ENCODE data around the gene C15orf61.

The C15orf61 gene

DNA sequence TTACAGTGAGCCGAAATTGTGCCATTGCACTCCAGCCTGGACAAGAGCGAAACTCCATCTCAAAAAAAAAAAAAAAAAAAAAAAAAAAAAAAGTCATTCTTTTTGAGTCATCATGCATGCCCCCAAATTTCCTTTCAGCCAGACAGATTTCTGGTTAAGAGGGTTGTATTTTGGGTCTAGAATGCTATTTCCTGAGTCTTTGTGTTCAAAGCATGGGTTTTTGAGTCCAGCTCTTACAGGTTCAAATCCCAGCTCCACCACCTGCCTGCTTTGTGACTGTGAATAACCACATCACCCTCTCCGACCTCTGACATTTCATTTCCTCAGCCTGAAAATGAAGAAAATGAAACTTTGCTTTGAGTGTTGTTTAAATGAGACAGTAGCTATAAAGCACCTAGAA, 9.3 kb upstream of the C15orf61 start:
- in situ Hi-C loops (cut with HindIII; ENCODE audit: low pct_ligation_motif_present, low pct_unique_long_range_greater_than_20kb, low sequenced_read_pairs), result no loop called here
- DNase-seq, result no peak

GRCh38 chr15:67512140-67512539, 8.8 kb upstream of the C15orf61 start:
- no peak for DNase-seq
- in situ Hi-C loops (cut with HindIII; ENCODE audit: low pct_ligation_motif_present, low pct_unique_long_range_greater_than_20kb, low sequenced_read_pairs), result no loop called here

GRCh38 chr15:67512933-67513714, 7.8 kb upstream of the C15orf61 start:
- in situ Hi-C loops (cut with HindIII; ENCODE audit: low pct_ligation_motif_present, low pct_unique_long_range_greater_than_20kb, low sequenced_read_pairs), result no loop called here
- no peak for DNase-seq

- in situ Hi-C loops (cut with HindIII; ENCODE audit: low pct_ligation_motif_present, low pct_unique_long_range_greater_than_20kb, low sequenced_read_pairs), result no loop called here
- no peak for DNase-seq
These were observed 5.8 kb upstream of the C15orf61 start for GRCh38 chr15:67515090-67515489.

DNA sequence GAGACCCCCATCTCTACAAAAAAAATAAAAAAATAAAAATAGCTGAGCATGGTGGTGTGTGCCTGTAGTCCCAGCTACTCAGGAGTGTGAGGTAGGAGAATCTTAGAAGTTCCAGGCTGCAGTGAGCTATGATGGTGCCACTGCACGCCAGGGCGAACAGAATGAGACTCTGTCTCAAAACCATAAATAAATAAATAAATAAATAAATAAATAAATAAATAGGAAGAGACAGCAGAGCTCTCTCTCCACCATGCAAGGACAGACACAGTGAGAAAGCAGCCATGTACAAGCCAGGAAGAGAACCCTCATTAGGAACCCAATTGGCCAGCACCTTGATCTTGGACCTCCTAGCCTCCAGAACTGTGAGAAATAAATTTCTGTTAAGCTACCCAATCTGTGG, 5.4 kb upstream of the C15orf61 start:
- in situ Hi-C loops (cut with HindIII; ENCODE audit: low pct_ligation_motif_present, low pct_unique_long_range_greater_than_20kb, low sequenced_read_pairs), result no loop called here
- no peak for DNase-seq

GRCh38 chr15:67520321-67521028, 456 bp upstream of the C15orf61 start:
- in situ Hi-C loops (cut with HindIII; ENCODE audit: low pct_ligation_motif_present, low pct_unique_long_range_greater_than_20kb, low sequenced_read_pairs), result no loop called here
- peak; percentile 5 for DNase-seq

DNA sequence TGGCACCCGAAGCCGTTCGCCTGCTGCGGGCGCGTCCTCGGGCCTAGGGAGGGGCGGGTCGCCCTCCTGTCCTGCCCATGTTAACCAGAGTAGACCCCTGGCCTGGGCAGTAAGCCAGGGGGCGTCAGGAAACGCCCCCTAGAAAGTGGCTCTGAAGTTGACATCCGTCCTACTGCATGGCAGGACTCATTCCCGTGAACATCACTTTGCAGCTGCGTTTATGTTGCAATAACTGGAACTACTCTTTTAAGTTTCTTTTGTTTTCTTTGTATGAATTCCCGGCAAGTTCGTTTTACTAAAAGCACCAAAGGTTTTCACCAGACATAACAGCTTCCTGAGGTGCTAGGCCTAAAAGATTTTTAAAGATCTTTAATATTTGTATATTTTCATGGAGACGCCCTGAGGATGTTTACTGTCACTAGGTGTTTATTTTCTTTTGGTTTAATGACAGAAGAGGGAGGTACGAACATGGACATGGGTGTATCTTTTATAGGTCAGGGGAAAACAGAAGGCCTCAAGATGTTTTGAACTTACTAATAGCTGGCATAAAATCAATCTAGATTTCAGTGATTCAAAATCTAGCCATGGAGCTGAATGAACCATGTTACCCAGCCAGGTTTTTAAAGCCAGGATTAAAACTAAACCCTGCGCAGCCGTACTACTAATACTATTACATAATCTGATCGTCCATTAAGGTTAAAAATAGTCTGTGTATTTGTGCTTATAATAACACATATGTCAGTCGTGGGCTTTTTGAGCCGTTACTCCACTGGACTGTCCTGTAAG, 1.0 kb downstream of the C15orf61 start:
- in situ Hi-C loops (cut with HindIII; ENCODE audit: low pct_ligation_motif_present, low pct_unique_long_range_greater_than_20kb, low sequenced_read_pairs), result no loop called here

DNA sequence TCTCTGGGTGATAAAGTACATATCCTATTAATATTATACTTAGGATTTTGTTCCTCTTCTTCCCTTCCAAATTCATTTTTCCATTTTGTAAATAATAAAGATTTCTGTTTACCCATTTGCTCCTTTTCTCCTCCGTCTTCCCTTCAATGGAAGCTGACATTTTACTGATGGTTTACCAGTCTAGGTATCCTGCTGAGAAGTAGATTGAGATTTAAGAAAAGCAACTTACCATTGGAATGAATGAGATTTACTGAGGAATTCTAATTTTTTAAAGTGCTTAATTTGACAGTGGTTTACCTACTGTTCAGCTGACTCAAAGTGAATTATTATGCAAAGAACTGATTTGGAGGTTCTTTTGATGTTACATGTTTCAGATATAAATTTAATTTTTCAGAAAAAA, 2.4 kb downstream of the C15orf61 start:
- no peak for DNase-seq
- in situ Hi-C loops (cut with HindIII; ENCODE audit: low pct_ligation_motif_present, low pct_unique_long_range_greater_than_20kb, low sequenced_read_pairs), result no loop called here

More for the DNA sequence above, 1.0 kb downstream of the C15orf61 start:
- DNase-seq, result no peak

- in situ Hi-C loops (cut with HindIII; ENCODE audit: low pct_ligation_motif_present, low pct_unique_long_range_greater_than_20kb, low sequenced_read_pairs), result no loop called here
- DNase-seq, result no peak
These were observed 3.3 kb downstream of the C15orf61 start for GRCh38 chr15:67524235-67524634.

DNA sequence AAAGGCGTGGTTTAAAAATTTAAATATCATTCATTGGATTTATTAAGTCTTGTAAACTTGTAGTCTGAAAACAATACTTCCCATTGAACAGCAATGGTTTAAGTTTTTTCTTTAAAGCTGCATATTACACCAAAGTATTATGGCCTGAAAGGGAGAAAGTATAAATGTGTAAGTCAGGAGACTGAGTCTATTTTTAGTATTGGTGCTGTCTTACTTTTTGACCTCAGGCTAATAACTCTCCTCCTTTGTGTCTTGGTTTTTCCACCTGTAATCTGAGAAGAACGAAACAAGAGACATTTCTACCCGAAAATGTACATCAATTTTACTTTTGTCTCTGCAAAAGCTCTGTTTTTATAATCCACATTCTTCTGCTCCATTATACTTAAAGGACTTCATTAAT, 7.6 kb downstream of the C15orf61 start:
- no peak for DNase-seq
- in situ Hi-C loops (cut with HindIII; ENCODE audit: low pct_ligation_motif_present, low pct_unique_long_range_greater_than_20kb, low sequenced_read_pairs), result no loop called here

DNA sequence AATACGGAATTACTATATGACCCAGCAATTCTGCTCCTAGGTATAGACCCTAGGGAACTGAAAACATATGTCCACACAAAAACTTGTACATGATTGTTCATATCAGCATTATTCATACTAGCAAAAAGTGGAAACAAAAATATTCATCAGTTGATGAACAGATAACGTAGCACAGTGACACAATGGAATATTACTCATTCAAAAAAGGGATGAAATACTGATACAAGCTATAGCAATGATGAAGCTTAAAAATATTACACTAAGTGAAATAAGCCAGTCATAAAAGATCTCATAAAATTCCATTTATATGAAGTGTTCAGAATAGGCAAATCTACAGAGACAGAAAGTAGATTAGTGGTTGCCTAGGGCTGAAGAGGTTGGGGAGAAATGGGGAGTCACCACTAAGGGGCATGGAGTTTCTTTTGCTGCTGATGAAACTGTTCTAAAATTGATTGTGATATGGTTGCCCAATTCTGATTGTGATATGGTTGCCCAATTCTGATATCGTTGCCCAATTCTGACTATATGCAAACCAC, 10.5 kb downstream of the C15orf61 start:
- DNase-seq, result no peak
- in situ Hi-C loops (cut with HindIII; ENCODE audit: low pct_ligation_motif_present, low pct_unique_long_range_greater_than_20kb, low sequenced_read_pairs), result no loop called here

DNA sequence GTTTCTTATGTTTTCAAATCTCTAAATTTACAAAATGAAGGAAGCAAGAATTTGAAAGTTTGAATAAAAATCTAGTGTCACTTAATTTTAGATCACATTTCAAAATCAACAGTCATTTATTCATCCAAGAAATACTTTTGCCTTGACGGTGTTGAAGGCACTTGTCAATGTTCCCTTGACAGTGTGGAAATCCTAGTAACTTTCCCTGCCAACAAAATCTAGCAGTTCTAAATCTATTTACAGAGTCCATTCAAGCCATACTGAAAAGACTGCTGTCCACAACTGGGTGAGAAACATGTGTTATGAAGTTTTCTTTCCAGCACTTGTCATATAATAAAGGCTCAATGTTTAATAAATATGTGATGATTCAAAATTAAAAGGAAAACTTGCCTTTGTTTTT, 12.9 kb downstream of the C15orf61 start:
- no peak for DNase-seq
- in situ Hi-C loops (cut with HindIII; ENCODE audit: low pct_ligation_motif_present, low pct_unique_long_range_greater_than_20kb, low sequenced_read_pairs), result no loop called here

DNA sequence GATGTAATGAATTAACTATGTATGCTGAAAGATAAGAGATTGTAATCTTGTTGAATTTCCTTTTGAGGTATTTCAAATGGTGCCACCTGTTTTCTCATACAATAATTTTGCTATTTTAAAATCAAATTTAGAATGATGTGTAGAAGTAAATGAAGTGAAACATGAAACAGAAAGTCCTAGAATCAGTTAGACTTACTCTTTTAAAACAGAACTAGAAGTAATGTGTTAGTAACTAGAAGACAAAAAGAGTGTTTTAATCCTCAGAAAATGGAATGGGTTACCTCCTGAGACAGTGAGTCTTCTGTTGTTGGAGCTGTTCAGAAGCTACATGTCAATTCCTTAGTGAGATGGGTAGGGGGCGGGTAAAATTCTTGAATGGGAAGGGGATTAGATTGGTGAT, 13.4 kb downstream of the C15orf61 start:
- in situ Hi-C loops (cut with HindIII; ENCODE audit: low pct_ligation_motif_present, low pct_unique_long_range_greater_than_20kb, low sequenced_read_pairs), result no loop called here

GRCh38 chr15:67537771-67538170, 16.8 kb downstream of the C15orf61 start:
- no peak for DNase-seq
- in situ Hi-C loops (cut with HindIII; ENCODE audit: low pct_ligation_motif_present, low pct_unique_long_range_greater_than_20kb, low sequenced_read_pairs), result no loop called here

More for the DNA sequence above, 13.4 kb downstream of the C15orf61 start:
- DNase-seq, result no peak

- in situ Hi-C loops (cut with HindIII; ENCODE audit: low pct_ligation_motif_present, low pct_unique_long_range_greater_than_20kb, low sequenced_read_pairs), result no loop called here
- DNase-seq, result peak; percentile 65
These were observed 21.8 kb downstream of the C15orf61 start, which contains the start of gene MAP2K5 for GRCh38 chr15:67542420-67543347. MAP2K5 (plus strand) TSS chr15:67542703; CDS start chr15:67543336, 633 bp downstream.

GRCh38 chr15:67543348-67543718, 22.4 kb downstream of the C15orf61 start:
- in situ Hi-C loops (cut with HindIII; ENCODE audit: low pct_ligation_motif_present, low pct_unique_long_range_greater_than_20kb, low sequenced_read_pairs), result no loop called here
- DNase-seq, result no peak

GRCh38 chr15:67544475-67544874, 23.5 kb downstream of the C15orf61 start:
- in situ Hi-C loops (cut with HindIII; ENCODE audit: low pct_ligation_motif_present, low pct_unique_long_range_greater_than_20kb, low sequenced_read_pairs), result no loop called here
- DNase-seq, result no peak

- no peak for DNase-seq
- in situ Hi-C loops (cut with HindIII; ENCODE audit: low pct_ligation_motif_present, low pct_unique_long_range_greater_than_20kb, low sequenced_read_pairs), result no loop called here
These were observed 24.9 kb downstream of the C15orf61 start for GRCh38 chr15:67545864-67546263.
